HK-2 (cell line): ENCODE data around the gene ACTG1.

Experiments
- DNase-seq: peaks from one replicate; pipeline ENCODE4 v3.0.0-alpha.2; 2018; ENCODE audit not compliant: unreplicated experiment

The ACTG1 gene

GRCh38 chr17:81481073-81481799 lies 31.4 kb downstream of the ACTG1 start:
- peak; percentile 68 for DNase-seq

GRCh38 chr17:81480140-81481072 lies 32.2 kb downstream of the ACTG1 start:
- DNase-seq, result peak; percentile 57

- no peak for DNase-seq
Observed at GRCh38 chr17:81479175-81480071, 33.2 kb downstream of the ACTG1 start.

- no peak for DNase-seq
Observed at GRCh38 chr17:81478119-81478518, 34.5 kb downstream of the ACTG1 start.

GRCh38 chr17:81477173-81477572 lies 35.4 kb downstream of the ACTG1 start:
- no peak for DNase-seq

GRCh38 chr17:81476635-81477034 lies 36.0 kb downstream of the ACTG1 start:
- DNase-seq, result no peak

GRCh38 chr17:81476097-81476496 lies 36.5 kb downstream of the ACTG1 start:
- no peak for DNase-seq

GRCh38 chr17:81474958-81475357 lies 37.6 kb downstream of the ACTG1 start:
- no peak for DNase-seq

- DNase-seq, result no peak
Observed at GRCh38 chr17:81473019-81473418, 39.6 kb downstream of the ACTG1 start.

- DNase-seq, result no peak
Observed at GRCh38 chr17:81471818-81472456, 40.7 kb downstream of the ACTG1 start.

- DNase-seq, result no peak
Observed at GRCh38 chr17:81470944-81471817, 41.4 kb downstream of the ACTG1 start.

GRCh38 chr17:81470270-81470943 lies 42.2 kb downstream of the ACTG1 start:
- DNase-seq, result no peak

- no peak for DNase-seq
Observed at GRCh38 chr17:81469266-81469665, 43.3 kb downstream of the ACTG1 start.

- DNase-seq, result no peak
Observed at GRCh38 chr17:81468770-81469121, 43.9 kb downstream of the ACTG1 start.

- no peak for DNase-seq
Observed at GRCh38 chr17:81468111-81468769, 44.4 kb downstream of the ACTG1 start.

GRCh38 chr17:81466564-81467472 lies 45.8 kb downstream of the ACTG1 start:
- no peak for DNase-seq

GRCh38 chr17:81465910-81466309 lies 46.7 kb downstream of the ACTG1 start:
- DNase-seq, result no peak

GRCh38 chr17:81464586-81464985 lies 48.0 kb downstream of the ACTG1 start:
- DNase-seq, result no peak
